K562 (cell line): Measurements from ENCODE around the gene RHOT1.

Source experiments
- CBFB ChIP-seq: sonication (generic); formaldehyde crosslinking; IDR thresholded peaks from 2 replicates; pipeline ENCODE4 v1.4.0; 2020; ENCODE audit warnings: mild to moderate bottlenecking, missing genetic modification reagents
- CHD2 ChIP-seq: IDR thresholded peaks from 2 replicates; pipeline ENCODE4 v1.6.1; 2011; ENCODE audit warnings: low read depth, low read length
- CTCF ChIP-seq, 3 experiments: IDR thresholded peaks in 2 of 3; conservative IDR thresholded peaks in 1 of 3; 2 replicates each; pipeline ENCODE4 v1.5.1; 2011 to 2012; ENCODE audit warnings: low read length in 3 of 3, mild to moderate bottlenecking in 3 of 3, control low read depth in 2 of 3, improper control_type of control experiment in 1 of 3, inconsistent platforms in 1 of 3, low read depth in 1 of 3, mixed read lengths in 1 of 3, moderate library complexity in 1 of 3; ENCODE audit not compliant: insufficient read depth in 2 of 3
- HMG20B ChIP-seq: fragments of 250-450 bp; sonication (Bioruptor Pico); IDR thresholded peaks from 2 replicates; pipeline ENCODE4 v1.5.0; 2021; ENCODE audit warnings: mild to moderate bottlenecking
- NFYB ChIP-seq: IDR thresholded peaks from 2 replicates; pipeline ENCODE4 v1.6.1; 2011; ENCODE audit warnings: mild to moderate bottlenecking, moderate library complexity; ENCODE audit not compliant: insufficient read length; ENCODE audit errors: extremely low read depth
- POLR2A ChIP-seq: fragments of 450-650 bp; conservative IDR thresholded peaks from 2 replicates; pipeline ENCODE4 v1.6.1; 2016
- TBP ChIP-seq: optimal IDR thresholded peaks from 2 replicates; pipeline ENCODE3; 2011; ENCODE audit warnings: low read depth, low read length, improper control_type of control experiment
- ZBTB1 ChIP-seq: sonication (generic); formaldehyde crosslinking; IDR thresholded peaks from 2 replicates; pipeline ENCODE4 v1.8.1; 2023; ENCODE audit warnings: missing genetic modification reagents, low read depth, mild to moderate bottlenecking, borderline replicate concordance
- ZFP91 ChIP-seq: sonication (generic); formaldehyde crosslinking; IDR thresholded peaks from 2 replicates; pipeline ENCODE4 v1.8.0; 2022; ENCODE audit warnings: mild to moderate bottlenecking, missing genetic modification reagents
- ZNF785 ChIP-seq: fragments of 250-450 bp; sonication (Bioruptor Pico); IDR thresholded peaks from 2 replicates; pipeline ENCODE4 v1.4.0; 2020; ENCODE audit warnings: mild to moderate bottlenecking

DNA sequence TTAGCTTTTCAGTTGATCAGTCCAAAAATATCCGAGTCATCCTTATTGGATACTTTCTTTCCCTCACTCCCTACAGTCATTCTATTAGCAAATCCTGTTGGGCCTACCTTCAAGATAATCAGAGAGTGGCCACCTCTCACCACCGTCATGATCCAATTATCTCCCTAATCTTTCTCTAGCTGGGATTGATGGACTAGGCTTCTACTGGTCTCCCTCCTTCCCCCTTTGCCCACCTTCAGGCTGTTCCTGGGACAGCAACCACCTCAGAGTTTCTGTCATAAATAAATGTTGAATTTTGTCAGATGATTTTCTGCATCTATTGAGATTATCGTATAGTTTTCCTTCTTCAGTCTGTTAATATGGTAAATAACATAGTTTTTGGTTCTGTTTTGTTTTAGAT, 107.2 kb downstream of the RHOT1 start:
- TF ChIP-seq ZBTB1 (CRISPR knock-in tag) (no peak), POLR2A (no peak), CTCF (IDR thresholded peaks at IDR 0.05 in 2 of 3, conservative IDR thresholded peaks at IDR 0.05 in 1 of 3; ENCODE audit: insufficient read depth in 2 of 3, low read depth in 1 of 3, low read length in 3 of 3) (no peak), NFYB (no peak), HMG20B (CRISPR knock-in tag) (no peak), TBP (no peak), ZFP91 (CRISPR knock-in tag) (no peak), ZNF785 (no peak), CBFB (CRISPR knock-in tag) (no peak), CHD2 (no peak)
